GM12872 (cell line): ENCODE data around the gene HPD.

Experiments
- TF ChIP-seq, protein P1 (sequence below): IDR thresholded peaks from 3 replicates; pipeline ENCODE4 v1.5.1; 2011; ENCODE audit warnings: low read depth, mild to moderate bottlenecking, low read length, moderate library complexity; ENCODE audit not compliant: insufficient read depth

HPD gene

DNA sequence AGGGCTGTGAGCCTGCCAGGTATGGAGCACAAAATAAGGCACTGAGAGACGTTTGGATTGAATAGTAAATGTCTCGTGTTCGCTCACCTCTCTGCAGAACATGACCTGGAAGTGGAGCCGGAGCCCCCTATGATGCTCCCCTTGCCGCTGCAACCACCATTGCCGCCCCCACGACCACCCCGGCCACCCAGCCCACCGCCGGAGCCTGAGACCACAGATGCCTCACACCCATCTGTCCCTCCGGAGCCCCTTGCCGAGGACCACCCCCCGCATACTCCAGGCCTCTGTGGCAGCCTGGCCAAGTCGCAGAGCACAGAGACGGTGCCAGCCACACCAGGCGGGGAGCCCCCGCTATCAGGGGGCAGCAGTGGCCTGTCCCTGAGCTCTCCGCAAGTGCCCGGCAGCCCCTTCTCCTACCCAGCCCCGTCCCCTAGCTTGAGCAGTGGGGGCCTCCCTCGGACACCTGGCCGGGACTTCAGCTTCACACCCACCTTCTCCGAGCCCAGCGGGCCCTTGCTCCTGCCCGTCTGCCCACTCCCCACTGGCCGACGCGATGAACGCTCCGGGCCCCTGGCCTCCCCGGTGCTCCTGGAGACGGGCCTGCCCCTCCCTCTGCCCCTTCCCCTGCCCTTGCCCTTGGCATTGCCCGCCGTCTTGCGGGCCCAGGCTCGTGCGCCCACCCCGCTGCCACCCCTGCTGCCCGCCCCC, 36.1 kb downstream of the HPD start:
- TF ChIP-seq, protein P1, sequence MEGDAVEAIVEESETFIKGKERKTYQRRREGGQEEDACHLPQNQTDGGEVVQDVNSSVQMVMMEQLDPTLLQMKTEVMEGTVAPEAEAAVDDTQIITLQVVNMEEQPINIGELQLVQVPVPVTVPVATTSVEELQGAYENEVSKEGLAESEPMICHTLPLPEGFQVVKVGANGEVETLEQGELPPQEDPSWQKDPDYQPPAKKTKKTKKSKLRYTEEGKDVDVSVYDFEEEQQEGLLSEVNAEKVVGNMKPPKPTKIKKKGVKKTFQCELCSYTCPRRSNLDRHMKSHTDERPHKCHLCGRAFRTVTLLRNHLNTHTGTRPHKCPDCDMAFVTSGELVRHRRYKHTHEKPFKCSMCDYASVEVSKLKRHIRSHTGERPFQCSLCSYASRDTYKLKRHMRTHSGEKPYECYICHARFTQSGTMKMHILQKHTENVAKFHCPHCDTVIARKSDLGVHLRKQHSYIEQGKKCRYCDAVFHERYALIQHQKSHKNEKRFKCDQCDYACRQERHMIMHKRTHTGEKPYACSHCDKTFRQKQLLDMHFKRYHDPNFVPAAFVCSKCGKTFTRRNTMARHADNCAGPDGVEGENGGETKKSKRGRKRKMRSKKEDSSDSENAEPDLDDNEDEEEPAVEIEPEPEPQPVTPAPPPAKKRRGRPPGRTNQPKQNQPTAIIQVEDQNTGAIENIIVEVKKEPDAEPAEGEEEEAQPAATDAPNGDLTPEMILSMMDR: no peak

- TF ChIP-seq, protein P1: no peak
These were observed 38.6 kb downstream of the HPD start for GRCh38 chr12:121820056-121820455.

DNA sequence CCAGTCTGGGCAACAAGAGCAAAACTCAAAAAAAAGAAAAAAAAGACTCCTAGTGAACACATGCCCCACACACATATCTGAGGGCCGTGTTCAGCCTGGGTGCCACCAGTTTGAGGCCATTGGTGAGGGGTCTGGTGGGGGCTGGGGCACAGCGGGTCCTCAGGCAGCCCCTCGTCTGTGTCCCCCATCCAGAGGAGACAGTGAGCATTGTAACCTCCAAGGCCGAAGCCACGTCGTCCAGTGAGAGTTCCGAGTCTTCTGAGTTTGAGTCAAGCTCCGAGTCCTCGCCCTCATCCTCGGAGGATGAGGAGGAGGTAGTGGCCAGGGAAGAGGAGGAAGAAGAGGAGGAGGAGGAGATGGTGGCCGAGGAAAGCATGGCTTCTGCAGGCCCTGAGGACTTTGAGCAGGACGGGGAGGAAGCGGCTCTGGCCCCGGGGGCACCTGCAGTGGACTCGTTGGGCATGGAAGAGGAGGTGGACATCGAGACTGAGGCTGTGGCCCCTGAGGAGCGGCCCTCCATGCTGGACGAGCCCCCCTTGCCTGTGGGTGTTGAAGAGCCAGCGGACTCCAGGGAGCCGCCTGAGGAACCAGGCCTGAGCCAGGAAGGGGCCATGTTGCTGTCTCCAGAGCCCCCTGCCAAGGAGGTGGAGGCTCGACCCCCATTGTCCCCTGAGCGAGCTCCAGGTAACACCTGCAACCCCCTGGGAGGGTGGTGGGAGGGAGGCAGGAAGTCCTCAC, 39.3 kb downstream of the HPD start:
- TF ChIP-seq, protein P1: no peak

DNA sequence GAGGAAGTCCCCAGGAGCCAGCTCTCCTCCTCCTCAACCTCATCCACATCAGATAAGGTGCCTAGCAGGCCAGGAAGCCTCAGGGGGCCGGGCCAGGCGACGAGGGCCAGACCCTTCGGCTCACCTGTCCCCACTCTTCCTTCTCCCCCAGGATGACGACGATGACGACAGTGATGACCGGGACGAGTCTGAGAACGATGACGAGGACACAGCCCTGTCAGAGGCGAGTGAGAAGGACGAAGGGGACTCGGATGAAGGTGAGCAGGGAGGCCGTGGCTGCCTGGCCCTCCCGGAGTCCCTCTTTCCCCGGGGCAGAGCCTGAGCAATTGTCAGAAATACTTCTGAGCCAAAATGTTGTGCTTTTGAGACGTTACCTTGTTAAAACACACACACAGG, 41.0 kb downstream of the HPD start:
- TF ChIP-seq, protein P1: no peak

DNA sequence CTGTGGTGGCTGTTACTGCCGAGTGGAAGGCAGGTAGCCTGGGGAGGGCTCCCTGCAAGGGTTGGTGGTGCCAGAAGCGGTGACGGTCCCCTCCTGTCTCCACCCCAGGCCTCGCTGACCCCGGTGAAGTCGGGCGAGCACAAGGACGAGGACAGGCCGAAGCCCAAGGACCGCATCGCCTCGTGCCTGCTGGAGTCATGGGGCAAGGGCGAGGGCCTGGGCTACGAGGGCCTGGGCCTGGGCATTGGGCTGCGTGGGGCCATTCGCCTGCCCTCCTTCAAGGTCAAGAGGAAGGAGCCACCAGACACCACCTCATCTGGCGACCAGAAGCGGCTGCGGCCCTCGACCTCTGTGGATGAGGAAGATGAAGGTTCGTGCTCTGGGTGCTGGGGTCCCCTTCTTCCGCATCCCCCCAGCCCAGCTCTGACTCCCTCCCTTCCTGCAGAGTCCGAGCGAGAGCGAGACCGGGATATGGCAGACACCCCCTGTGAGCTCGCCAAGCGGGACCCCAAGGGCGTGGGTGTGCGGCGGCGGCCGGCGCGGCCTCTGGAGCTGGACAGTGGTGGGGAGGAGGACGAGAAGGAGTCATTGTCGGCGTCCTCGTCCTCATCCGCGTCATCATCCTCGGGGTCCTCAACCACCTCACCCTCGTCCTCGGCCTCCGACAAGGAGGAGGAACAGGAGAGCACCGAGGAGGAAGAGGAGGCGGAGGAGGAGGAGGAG, 41.6 kb downstream of the HPD start:
- TF ChIP-seq, protein P1: no peak

- TF ChIP-seq, protein P1: no peak
These were observed 43.4 kb downstream of the HPD start for GRCh38 chr12:121815263-121815662.

- TF ChIP-seq, protein P1: no peak
These were observed 44.1 kb downstream of the HPD start for GRCh38 chr12:121814429-121815119.
